B cell (primary cell): ENCODE measurements around the gene GRIK2. TPM values are rescaled to one million over a fixed set of nuclear protein-coding genes. Genes with fewer than 3 reads are reported as not detected.

Experiments
- ATAC-seq: fragments of 200-7000 bp; cut with Tn5 transposase; one replicate; pipeline ENCODE4 v1.10.0; 2021; ENCODE audit warnings: low read depth, mild to moderate bottlenecking, moderate number of reproducible peaks, moderate library complexity
- CTCF ChIA-PET: fragments of 350-600 bp; sonication (Branson Sonifier 250); formaldehyde crosslinking; loops from one replicate; lab custom pipeline; 2021; ENCODE audit warnings: antibody characterized with exemption, inconsistent platforms; lab: Charles Lee
- POLR2A ChIA-PET: fragments of 350-600 bp; sonication (Branson Sonifier 250); formaldehyde crosslinking; loops from one replicate; lab custom pipeline; 2021; ENCODE audit warnings: antibody characterized with exemption; lab: Charles Lee
- DNase-seq: peaks from one replicate; pipeline ENCODE4 v3.0.0; 2013
- H2AFZ ChIP-seq: 2 replicates; pipeline ENCODE4 v1.6.1; 2012; ENCODE audit warnings: mild to moderate bottlenecking, low read depth, low read length; ENCODE audit not compliant: insufficient read depth, poor library complexity, severe bottlenecking
- H3K27ac ChIP-seq, 2 donors: 1 replicate in 1 of 2; 2 replicates in 1 of 2; pipeline ENCODE4 v1.5.1; 2012 to 2013; ENCODE audit warnings: low read length in 2 of 2, mild to moderate bottlenecking in 2 of 2, moderate library complexity in 1 of 2
- H3K27me3 ChIP-seq, 4 experiments: fragments of 200-600 bp in 1 of 4; sonication (generic) in 1 of 4; replicated peaks in 1 of 4; 1 replicate in 2 of 4; 2 replicates in 2 of 4; pipeline versions ENCODE4 v1.6.1 to v1.7.0; 2013 to 2016; ENCODE audit warnings: low read length in 3 of 4, mild to moderate bottlenecking in 2 of 4, mixed read lengths in 1 of 4, moderate library complexity in 1 of 4; ENCODE audit not compliant: insufficient read depth in 4 of 4, control insufficient read depth in 3 of 4; ENCODE audit errors: control extremely low read depth in 1 of 4
- H3K36me3 ChIP-seq, 2 experiments: replicated peaks in 1 of 2; 1 replicate in 1 of 2; 2 replicates in 1 of 2; pipeline versions ENCODE4 v1.6.1 to v1.7.1; 2013; ENCODE audit warnings: low read length in 1 of 2; ENCODE audit not compliant: insufficient read depth in 2 of 2, control insufficient read depth in 1 of 2; ENCODE audit errors: control extremely low read depth in 1 of 2, extremely low read depth in 1 of 2
- H3K4me1 ChIP-seq, 2 donors: fragments of 200-600 bp in 1 of 2; sonication (generic) in 1 of 2; 1 replicate in 1 of 2; 2 replicates in 1 of 2; pipeline versions ENCODE4 v1.5.1 to v1.6.1; 2013 to 2017; ENCODE audit warnings: low read length in 2 of 2; ENCODE audit not compliant: control insufficient read depth in 2 of 2, insufficient read depth in 2 of 2
- H3K4me2 ChIP-seq: replicated peaks from 2 replicates; pipeline ENCODE3; 2012; ENCODE audit warnings: mild to moderate bottlenecking, low read depth, low read length; ENCODE audit not compliant: poor library complexity, severe bottlenecking
- H3K4me3 ChIP-seq, 5 experiments: fragments of 200-600 bp in 1 of 5; sonication (generic) in 1 of 5; 1 replicate in 3 of 5; 2 replicates in 2 of 5; pipeline versions ENCODE4 v1.5.1 to v1.7.0; 2011 to 2016; ENCODE audit warnings: low read length in 4 of 5, mild to moderate bottlenecking in 4 of 5, low read depth in 2 of 5, control low read depth in 1 of 5, moderate library complexity in 1 of 5; ENCODE audit not compliant: insufficient read depth in 1 of 5; ENCODE audit errors: control extremely low read depth in 1 of 5, extremely low read depth in 1 of 5
- H3K79me2 ChIP-seq: fragments of 200-600 bp; sonication (generic); one replicate; pipeline ENCODE4 v1.6.0; 2016; ENCODE audit warnings: low read length; ENCODE audit not compliant: control insufficient read depth, insufficient read depth
- H3K9ac ChIP-seq: fragments of 200-600 bp; sonication (generic); 2 replicates; pipeline ENCODE4 v1.6.1; 2017; ENCODE audit warnings: mild to moderate bottlenecking, low read length, moderate library complexity
- H3K9me3 ChIP-seq, 3 donors: one replicate each; pipeline versions ENCODE4 v1.6.1 to v1.7.1; 2013; ENCODE audit warnings: low read length in 2 of 3; ENCODE audit not compliant: control insufficient read depth in 2 of 3, insufficient read depth in 1 of 3; ENCODE audit errors: control extremely low read depth in 1 of 3
- H4K20me1 ChIP-seq: 2 replicates; pipeline ENCODE4 v1.6.0; 2012; ENCODE audit warnings: mild to moderate bottlenecking, low read length; ENCODE audit not compliant: insufficient read depth, control insufficient read depth, poor library complexity, severe bottlenecking
- H3K27ac Mint-ChIP-seq: one replicate; pipeline ENCODE4 v1.8.0; 2021; ENCODE audit warnings: mixed read lengths
- H3K27me3 Mint-ChIP-seq: one replicate; pipeline ENCODE4 v1.8.0; 2021; ENCODE audit warnings: mixed read lengths
- H3K4me1 Mint-ChIP-seq: one replicate; pipeline ENCODE4 v1.8.0; 2021; ENCODE audit warnings: mixed read lengths
- H3K4me3 Mint-ChIP-seq: one replicate; pipeline ENCODE4 v1.8.0; 2021; ENCODE audit warnings: mixed read lengths
- H3K9me3 Mint-ChIP-seq: one replicate; pipeline ENCODE4 v1.8.0; 2022; ENCODE audit warnings: mixed read lengths; ENCODE audit not compliant: insufficient read depth
- CTCF ChIP-seq: fragments of 200-600 bp; IDR thresholded peaks from one replicate; pipeline ENCODE4 v1.8.0; 2022; ENCODE audit warnings: antibody characterized with exemption, mild to moderate bottlenecking
- EZH2 ChIP-seq: IDR thresholded peaks from 2 replicates; pipeline ENCODE4 v1.6.1; 2012; ENCODE audit warnings: borderline replicate concordance, low read depth, mild to moderate bottlenecking, moderate library complexity, low read length; ENCODE audit not compliant: insufficient read depth, poor library complexity, severe bottlenecking
- WGBS: methylation state at CpG from one replicate; pipeline ENCODE4 v1.1.5; 2013; ENCODE audit warnings: missing lambda C conversion rate; ENCODE audit not compliant: insufficient coverage; 5-methylcytosine and 5-hydroxymethylcytosine counted together
- intact Hi-C: fragments of 100-400 bp; cut with micrococcal nuclease; formaldehyde crosslinking; loops from one replicate; pipeline ENCODE4 v1.10.0; 2022
- polyA plus RNA-seq: library from polyadenylated mRNA; depleted of rRNA; stranded (reverse); fragments of >200 nt; gene quantifications from 2 replicates; pipeline ENCODE4 v1.2.3, GENCODE V29; 2012
- total RNA-seq, 2 donors: library from RNA; stranded (reverse); fragments of 120-200 nt in 1 of 2; gene quantifications; 1 replicate in 1 of 2; 2 replicates in 1 of 2; pipeline versions ENCODE4 v1.2.3 to v1.2.4, GENCODE V29; 2013 to 2022

The GRIK2 gene
- total and polyA plus RNA-seq, 2 donors (not counting 1 experiment from before 2014, with no cell fraction given) = not detected

GRCh38 chr6:101544286-101544685 lies 150.8 kb downstream of the GRIK2 start:
- 80% methylated on average over 1 of the region's 5 CpGs for WGBS
- no peaks in the 10 kb centered on the region for H4K20me1 ChIP-seq
- no peak overlapping the region for H3K4me2 ChIP-seq
- no peak for TF ChIP-seq EZH2
- no peak for TF ChIP-seq CTCF
- Mint-ChIP-seq H3K27me3 (no peaks in the 10 kb centered on the region), H3K4me3 (no peak overlapping the region), H3K9me3 (peaks cover 7% of the 10 kb centered on the region), H3K4me1 (no peaks in the 10 kb centered on the region), H3K27ac (no peak overlapping the region)
- intact Hi-C loops = no loop called here
- ChIA-PET CTCF (no interaction called here), POLR2A (no interaction called here)
- no peaks in the 10 kb centered on the region for H3K27me3 ChIP-seq
- no peak overlapping the region for H3K9ac ChIP-seq
- H3K79me2 ChIP-seq = no peaks in the 10 kb centered on the region
- no peaks in the 10 kb centered on the region for H3K4me1 ChIP-seq
- ATAC-seq (no peak), DNase-seq (no peak)
- H3K4me3 ChIP-seq = no peak overlapping the region
- no peak overlapping the region for H3K27ac ChIP-seq
- no peaks in the 10 kb centered on the region for H3K9me3 ChIP-seq
- H2AFZ ChIP-seq = no peak overlapping the region
- H3K36me3 ChIP-seq = no peaks in the 10 kb centered on the region

- H3K27me3 Mint-ChIP-seq = no peaks in the 10 kb centered on the region
- no CpG with 5 or more reads among the region's 3 CpGs for WGBS
- no peaks in the 10 kb centered on the region for H3K36me3 ChIP-seq
These were observed 151.7 kb downstream of the GRIK2 start for GRCh38 chr6:101545191-101545590.

More at GRCh38 chr6:101545191-101545590, 151.7 kb downstream of the GRIK2 start:
- Mint-ChIP-seq H3K4me3 (no peak overlapping the region), H3K27ac (no peak overlapping the region), H3K9me3 (peaks cover 8% of the 10 kb centered on the region), H3K4me1 (no peaks in the 10 kb centered on the region)
- Histone ChIP-seq H3K27ac (no peak overlapping the region), H3K9ac (no peak overlapping the region), H2AFZ (no peak overlapping the region), H3K9me3 (no peaks in the 10 kb centered on the region), H3K4me1 (no peaks in the 10 kb centered on the region), H3K79me2 (no peaks in the 10 kb centered on the region), H3K27me3 (no peaks in the 10 kb centered on the region), H4K20me1 (no peaks in the 10 kb centered on the region), H3K4me3 (no peak overlapping the region), H3K4me2 (no peak overlapping the region)
- TF ChIP-seq EZH2 (no peak), CTCF (no peak)
- no peak for ATAC-seq
- no peak for DNase-seq
- intact Hi-C loops = no loop called here
- ChIA-PET POLR2A (no interaction called here), CTCF (no interaction called here)
